HG02678 (cell line): Measurements from ENCODE around the gene SLC7A5.
A peak's percentile ranks its signal among the peaks of the same experiment; 100 is the strongest.
"Not testable (repeated sequence)": the region's sequence is repeated elsewhere in the genome, so short reads cannot be mapped to it uniquely, and the experiment has no call there.

Experiments
- ATAC-seq: cut with Tn5 transposase; IDR thresholded peaks from one replicate; pipeline ENCODE4 v1.9.1; 2021; ENCODE audit warnings: mild to moderate bottlenecking, moderate library complexity; ENCODE audit not compliant: unreplicated experiment

Gene SLC7A5

DNA sequence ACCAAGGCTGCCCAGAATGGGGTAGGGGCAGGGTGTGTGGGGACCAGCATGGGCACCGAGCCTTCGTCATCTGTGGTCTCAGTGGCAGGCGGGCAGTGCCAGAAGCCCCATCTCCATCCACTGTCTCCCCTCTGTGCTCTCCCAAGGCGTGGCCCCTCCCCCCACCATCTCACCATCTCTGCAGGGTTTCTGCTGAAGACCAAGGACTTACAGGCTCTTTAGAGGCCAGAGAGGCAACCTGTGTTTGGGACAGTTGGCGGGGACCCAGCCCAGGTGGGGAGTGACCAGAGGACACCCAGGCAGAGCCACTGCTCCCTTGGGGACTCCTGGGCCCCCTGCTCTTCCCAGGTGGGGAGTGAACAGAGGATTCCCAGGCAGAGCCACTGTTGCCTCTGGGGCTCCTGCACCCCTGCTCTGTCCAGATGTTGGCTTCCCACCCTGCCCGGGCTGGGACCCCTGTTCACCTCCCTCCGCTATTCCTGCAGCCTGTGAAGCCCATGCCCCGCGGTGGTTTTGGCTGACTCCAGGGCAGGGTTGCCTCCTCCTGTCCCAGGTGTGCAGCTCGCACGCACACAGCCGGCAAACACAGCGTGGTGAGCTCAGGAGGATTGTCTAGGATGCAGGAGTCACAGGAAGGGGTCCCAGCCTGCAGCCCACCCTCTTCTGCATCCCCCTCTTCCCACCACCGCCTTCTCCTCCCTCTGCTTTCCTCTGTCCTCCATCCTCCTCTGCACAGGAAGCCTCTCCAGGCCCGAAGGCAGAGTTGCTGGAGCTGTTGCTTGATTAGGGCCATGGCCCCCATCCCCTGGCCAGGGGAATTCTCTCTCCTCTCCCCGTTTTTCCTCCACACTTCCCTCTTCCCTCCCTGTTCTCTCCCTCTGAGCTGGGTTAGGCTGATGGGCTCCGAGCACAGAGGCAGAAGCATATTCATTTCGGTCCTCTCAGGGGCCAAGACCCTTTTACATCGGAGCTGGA lies 45.0 kb downstream of the SLC7A5 start:
- ATAC-seq, result no peak

GRCh38 chr16:87823181-87823929 lies 46.0 kb downstream of the SLC7A5 start:
- ATAC-seq, result no peak

DNA sequence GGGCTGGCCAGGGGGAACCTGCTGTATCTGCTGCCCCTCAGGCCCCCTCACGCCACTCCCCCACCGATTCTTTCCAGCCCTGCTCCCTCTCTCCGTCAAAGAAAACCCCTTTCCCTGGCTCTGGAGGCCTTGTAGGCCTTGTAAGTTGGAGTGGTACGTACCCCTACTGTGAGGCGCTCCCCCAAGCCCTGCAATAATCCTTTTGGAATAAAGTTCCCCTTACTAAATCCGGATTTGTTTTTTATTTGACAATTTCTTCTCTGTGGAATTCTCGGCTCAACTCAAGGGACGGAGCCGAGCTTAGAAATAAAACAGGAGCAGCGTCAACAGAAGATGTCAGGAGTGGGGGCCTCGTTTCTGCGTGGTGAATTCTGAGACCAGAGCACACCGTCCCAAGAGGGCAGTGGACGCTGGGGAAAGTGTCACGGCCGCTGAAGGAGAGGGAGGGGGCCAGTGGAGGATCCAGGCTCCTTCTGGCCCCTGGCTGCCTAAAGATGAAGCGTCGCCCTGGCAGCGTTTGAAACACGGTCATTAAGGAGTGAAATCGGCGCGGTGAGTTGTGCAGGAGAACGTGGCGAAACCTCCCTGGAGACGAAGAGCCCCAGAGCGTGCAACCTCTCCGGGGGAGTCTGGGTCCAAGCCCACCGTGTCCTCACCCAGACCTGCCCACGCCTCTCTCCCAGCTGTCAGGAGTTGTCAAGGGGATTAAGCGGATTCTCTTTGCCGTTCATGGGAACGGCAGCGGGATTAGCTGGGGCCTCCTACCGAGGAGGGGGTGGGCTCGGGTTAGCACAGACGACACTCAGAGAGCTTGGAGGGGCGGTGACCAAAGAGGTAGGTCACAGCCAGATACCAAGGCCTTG lies 47.0 kb downstream of the SLC7A5 start:
- ATAC-seq, result no peak

DNA sequence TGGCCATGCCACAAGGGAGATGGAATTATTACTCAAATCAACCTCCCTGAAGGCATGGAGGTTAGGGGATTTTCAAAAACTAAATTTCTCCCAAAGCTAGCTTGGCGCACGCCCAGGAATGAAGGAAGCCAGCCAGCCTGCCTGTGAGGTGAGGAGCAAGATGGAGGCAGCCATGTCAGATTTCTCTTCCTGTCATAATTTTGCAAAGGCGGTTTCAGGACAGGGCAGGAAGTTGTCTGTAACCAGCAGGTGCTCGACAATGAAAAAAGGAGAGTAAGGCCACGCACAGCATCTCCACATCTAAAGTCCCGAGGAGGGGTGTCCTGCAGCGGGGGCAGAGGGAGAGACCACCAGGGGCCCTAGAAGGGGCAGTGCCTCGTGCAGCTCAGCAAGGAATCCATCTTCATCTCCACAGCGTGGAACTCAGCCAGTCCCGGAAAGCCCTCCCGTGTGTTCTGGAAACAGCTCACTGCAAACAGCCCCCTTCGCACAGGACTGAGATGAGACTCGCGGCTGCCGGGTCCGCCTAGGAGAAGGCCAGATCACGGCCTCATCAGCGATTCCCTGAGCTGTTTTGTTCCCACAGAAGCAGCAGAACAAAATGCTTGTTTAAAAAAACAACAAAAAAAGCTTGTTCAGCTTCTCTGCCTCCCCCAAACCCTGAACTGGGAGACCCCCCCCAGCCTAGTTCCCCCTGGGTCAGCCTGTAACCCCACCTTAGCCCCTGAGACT lies 47.8 kb downstream of the SLC7A5 start:
- no peak for ATAC-seq

GRCh38 chr16:87819983-87820382 lies 49.3 kb downstream of the SLC7A5 start:
- no peak for ATAC-seq

GRCh38 chr16:87819282-87819681 lies 50.0 kb downstream of the SLC7A5 start:
- ATAC-seq, result no peak

DNA sequence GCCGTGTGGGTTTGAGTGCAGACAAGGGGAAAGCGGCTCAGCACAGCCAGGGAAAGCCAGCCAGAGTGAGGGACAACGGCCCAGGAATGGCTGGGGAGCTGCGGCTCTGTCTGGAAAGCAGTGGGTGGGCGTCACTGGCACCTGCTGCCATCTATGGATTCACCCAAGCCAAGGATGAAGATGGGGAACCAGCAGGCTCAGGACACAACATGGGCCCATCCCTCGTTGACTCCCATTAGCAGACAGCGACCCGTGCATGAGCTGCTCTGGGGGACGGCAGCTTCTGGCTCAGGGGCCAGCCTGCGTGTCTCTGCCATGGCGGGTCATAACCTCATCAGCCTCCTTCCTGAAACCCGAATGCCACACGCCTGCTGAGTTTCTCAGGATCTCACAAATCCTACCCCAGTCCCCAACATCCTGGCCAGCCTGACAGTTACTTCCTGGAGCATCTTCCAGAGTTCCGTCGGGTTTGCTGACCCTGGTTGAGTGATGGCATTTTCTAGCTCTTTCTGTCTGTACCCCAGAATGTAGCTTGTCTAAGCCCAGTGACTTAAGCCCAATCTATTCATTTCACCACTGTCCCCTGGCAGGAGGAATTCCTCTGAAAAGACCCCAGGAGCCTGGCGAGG lies 50.7 kb downstream of the SLC7A5 start:
- ATAC-seq, result no peak

DNA sequence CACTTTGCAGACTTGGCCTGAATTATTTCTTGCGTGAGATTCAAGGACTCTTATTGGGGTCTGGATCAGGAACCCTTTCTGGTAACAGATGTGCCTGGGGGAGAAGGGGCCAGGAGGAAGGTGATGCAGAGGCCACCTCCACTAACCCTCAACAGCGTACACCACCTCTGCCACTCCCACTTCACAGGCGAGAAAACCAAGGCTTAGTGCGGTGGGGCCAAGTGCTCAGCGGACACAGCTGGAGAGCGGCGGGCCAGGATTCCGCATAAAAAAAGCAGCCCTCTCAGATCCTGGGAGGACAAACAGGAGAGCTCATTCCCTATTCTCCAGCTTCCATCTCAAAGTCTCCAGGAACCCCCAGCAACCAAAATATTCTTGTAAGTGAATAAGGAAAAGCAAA lies 51.4 kb downstream of the SLC7A5 start:
- ATAC-seq, result no peak

DNA sequence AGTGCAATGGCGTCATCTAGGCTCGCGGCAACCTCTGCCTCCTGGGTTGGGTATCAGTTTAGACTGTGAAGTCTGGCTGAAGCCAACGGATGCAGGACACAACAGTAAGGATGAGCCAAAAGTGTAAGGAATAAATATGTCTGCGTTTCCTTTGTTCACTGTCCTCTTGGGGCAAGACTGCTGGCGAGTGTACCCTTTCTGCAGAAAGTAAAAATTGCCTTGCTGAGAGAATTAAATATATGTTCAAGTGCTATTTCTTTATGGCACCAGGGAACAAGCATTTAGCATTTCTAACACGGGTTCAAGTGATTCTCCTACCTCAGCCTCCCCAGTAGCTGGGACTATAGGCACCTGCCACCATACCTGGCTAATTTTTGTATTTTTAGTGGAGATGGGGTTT lies 51.9 kb downstream of the SLC7A5 start:
- ATAC-seq, result not testable (repeated sequence)

DNA sequence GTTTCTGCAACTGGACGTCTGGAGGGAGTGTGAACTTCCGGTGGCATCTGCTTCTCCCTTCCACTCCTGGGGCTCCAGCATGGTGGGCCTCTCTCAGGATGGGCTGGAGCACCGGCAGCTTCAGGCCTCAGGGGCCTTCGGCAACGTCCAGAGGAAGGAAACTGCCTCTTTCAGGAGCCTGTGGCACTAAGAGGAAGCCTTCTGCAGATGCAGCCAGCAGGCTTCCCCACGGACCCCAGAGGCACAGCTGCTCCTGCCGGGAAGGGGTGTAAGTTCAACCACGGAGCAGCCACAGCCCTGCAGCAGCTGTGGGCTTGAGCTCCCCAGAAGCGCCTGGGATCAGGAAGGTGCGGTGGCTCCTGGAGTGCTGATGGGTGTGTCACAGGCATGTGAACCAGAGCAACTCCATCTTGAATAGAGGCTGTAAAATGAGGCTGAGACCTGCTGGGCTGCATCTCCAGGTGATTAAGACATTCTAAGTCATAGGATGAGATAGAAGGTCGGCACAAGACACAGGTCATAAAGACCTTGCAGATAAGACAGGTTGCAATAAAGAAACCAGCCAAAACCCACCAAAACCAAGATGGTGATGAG lies 52.7 kb downstream of the SLC7A5 start:
- no peak for ATAC-seq

DNA sequence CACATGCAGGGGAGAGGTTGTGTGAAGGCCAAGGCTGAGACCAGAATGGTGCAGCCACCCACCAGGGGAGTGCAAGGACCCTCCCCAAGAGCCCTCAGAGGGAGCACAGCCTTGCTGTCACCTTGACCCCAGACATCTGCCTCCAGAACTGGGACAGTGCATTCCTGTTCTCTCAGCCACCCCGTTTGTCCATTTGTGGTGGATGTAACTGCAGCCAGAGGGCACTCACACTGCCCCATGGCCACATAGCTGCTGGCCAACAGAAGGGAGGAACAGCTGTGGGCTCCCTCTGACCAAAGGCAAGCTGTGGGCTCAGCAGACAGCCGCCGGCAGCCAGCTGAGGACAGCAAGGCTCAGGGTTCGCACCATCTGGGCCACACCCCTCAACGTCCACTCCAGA lies 53.7 kb downstream of the SLC7A5 start:
- no peak for ATAC-seq

DNA sequence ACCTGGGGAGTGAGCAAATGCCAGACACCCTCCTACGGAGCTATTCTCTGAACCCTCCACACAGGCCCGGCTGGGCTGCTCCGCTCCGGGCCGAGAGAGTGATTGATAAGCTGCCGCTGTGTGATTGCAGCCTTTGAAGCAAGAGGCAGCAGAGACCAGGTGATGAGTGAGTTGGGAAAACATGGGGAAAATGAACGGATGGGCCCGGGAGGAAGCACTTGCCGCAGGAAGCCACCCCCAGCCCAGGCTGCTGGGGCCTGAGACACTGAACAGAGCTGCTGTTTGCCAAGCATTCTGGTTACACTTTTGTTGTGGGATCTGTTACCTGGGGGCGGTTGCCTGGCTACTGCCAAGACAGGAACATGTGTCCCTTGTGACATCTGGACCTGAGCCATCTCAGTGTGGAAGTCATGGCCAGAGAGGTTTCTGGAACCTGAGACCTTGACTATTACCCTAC lies 57.1 kb downstream of the SLC7A5 start:
- ATAC-seq, result no peak

DNA sequence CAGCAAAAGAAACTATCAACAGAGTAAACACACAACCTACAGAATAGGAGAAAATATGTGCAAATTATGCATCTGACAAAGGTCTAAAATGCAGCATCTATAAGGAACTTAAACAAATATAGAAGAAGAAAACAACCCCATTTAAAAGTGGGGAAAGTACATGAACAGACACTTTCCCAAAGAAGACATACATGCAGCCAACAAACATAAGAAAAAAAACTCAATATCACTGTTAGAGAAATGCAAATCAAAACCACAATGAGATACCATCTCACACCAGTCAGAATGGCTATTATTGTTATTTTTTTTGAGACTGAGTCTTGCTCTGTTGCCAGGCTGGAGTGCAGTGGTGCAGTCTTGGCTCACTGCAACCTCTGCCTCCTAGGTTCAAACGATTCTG lies 57.9 kb downstream of the SLC7A5 start:
- ATAC-seq, result not testable (repeated sequence)

GRCh38 chr16:87809150-87809902 lies 60.0 kb downstream of the SLC7A5 start:
- peak; percentile 47 for ATAC-seq

DNA sequence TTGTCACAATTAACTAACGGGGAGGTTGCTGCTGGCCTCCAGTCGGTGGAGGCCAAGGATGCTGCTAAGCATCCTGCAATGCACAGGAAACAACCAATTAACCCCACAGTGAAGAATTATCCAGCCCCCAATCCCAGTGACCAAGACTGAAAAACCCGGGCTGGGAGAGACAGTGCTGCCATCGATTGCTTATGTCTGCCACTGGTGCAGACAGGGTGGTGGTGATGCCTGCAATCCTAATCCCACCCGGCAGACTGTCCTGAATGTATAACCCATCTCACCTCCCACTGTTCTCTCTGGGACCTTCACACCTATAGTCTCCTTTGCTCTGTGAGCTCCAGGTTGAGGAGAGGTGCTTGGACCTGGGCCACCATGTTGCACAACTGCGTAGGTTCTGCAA lies 61.2 kb downstream of the SLC7A5 start:
- no peak for ATAC-seq

DNA sequence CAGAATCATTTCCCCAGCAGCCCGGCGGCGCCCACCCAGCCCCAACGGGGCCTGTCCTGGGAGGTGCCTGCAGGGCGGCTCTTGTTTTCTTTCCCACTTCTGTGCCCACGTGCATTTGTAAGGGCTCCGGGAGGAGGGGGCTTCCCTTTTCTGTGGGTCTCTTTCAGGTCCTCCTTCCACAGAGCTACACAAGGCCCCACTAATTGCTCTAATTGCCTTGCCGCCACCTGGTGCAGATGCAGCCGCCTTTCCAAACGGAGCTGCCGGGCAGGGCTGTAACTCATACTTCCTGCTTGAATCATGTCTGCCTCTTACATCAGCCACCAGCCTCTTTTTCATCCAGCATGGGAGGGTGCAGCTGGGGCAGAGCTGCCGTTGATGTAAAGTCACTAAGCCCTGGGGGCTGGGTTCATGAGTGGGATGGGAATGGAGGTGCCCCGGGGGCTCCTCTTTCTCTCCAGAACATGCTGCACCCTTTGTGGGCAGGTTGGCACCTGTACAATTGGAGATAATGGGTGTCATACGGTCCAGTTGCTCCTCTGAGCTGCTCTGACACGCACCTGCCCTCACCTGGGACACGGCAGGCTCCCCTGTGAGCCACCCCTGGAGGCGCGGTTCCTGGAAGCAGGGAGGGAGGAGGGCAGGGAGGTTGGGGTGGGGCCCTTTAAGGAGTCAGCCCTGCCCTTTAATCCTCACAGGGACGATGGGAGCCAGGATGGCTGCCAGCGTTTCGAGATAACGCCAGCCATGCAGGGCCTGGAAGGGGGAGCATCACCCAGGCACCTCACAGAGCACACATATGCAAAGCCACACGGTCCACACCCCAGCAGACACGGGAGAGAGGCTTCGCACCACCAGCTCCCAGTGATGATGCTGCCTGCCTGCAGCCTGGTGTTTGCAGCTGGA lies 62.4 kb downstream of the SLC7A5 start:
- no peak for ATAC-seq

DNA sequence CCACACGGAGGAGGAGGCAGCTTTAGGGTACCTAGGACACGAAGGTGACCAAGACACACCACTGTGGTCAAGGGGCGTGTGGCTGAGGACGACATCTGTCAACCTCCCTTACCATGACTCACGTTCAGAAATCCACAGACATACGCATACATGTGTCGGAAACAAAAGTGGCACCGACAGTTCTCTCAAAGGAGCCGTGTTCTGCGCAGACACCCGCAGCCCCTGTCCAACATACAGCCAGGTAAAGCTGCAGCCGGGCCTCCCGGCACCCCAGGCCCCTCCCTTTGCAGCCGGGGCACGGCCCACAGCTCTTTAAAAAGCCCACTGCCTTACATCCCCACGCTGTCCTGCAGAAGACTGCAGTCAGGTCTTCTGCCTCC lies 63.1 kb downstream of the SLC7A5 start:
- no peak for ATAC-seq

DNA sequence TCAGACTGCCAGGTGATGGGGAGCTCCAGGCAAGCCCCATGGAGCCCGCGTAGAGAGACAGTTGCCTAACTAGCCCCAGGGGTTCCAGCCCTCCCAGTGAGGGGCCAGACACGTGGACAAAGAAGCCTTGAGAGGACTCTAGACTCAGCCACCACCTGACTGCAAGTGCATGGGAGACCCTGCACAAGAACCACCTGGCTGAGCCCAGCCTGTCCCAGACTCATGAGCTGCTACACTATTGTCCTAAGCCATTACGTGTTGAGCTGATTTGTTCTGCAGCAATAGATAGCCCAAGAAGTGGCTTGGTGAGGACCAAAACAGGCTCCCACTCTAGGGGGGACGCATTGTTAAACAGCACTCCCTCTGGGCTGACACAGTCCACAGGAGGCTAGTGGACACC lies 65.9 kb downstream of the SLC7A5 start:
- no peak for ATAC-seq
